Vagina (tissue), 2 donors: ENCODE data around the gene COX8A.

Experiments
- CTCF ChIP-seq, 3 experiments: fragments of 450-650 bp in 2 of 3; fragments of 200-600 bp in 1 of 3; sonication (generic) in 1 of 3; IDR thresholded peaks; one replicate each; pipeline ENCODE4 v1.5.1; 2017 to 2019; ENCODE audit warnings: antibody characterized with exemption in 3 of 3, mild to moderate bottlenecking in 2 of 3, moderate library complexity in 2 of 3
- POLR2AphosphoS5 ChIP-seq, 2 donors: sonication (generic); formaldehyde crosslinking; IDR thresholded peaks; one replicate each; pipeline ENCODE4 v1.9.0; 2017; ENCODE audit warnings: antibody characterized with exemption in 2 of 2, mild to moderate bottlenecking in 2 of 2, low read depth in 1 of 2; ENCODE audit not compliant: insufficient read depth in 1 of 2

- TF ChIP-seq POLR2AphosphoS5 (IDR thresholded peaks at IDR 0.05; ENCODE audit: insufficient read depth in 1 of 2, low read depth in 1 of 2): no peak
- no peak for TF ChIP-seq CTCF (IDR thresholded peaks at IDR 0.05)
These were observed 43.9 kb downstream of the COX8A start for GRCh38 chr11:64018310-64018709.
